ENCODE data around the gene C11orf91. TPM values are rescaled to one million over a fixed set of nuclear protein-coding genes. Genes with fewer than 3 reads are reported as not detected.

C11orf91 gene
- total and polyA plus RNA-seq, 2 of the 8 experiments (the other 6 are each of a cell fraction or from before 2014, with no cell fraction given), result not detected

DNA sequence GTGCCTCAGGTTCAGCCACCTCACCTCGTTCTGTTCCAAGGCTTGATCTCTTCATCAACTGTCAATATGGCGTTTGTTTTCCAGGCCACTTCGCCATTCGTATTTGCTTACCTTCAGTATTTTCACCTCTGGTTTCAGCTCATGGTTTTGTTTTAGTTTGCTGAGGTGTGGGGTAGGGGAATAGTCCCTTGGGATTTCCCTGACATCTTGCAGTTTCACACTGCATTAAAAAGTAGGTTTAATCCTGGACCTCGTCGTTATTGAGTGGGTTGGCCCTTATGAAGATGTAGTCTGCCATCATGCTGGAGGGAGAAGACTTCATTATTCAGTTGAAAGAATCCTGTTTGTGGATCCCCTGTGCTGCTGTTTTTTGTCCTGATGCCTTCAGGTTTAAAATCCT is 46.0 kb downstream of the C11orf91 start (continued):
- TF ChIP-seq, protein P1, sequence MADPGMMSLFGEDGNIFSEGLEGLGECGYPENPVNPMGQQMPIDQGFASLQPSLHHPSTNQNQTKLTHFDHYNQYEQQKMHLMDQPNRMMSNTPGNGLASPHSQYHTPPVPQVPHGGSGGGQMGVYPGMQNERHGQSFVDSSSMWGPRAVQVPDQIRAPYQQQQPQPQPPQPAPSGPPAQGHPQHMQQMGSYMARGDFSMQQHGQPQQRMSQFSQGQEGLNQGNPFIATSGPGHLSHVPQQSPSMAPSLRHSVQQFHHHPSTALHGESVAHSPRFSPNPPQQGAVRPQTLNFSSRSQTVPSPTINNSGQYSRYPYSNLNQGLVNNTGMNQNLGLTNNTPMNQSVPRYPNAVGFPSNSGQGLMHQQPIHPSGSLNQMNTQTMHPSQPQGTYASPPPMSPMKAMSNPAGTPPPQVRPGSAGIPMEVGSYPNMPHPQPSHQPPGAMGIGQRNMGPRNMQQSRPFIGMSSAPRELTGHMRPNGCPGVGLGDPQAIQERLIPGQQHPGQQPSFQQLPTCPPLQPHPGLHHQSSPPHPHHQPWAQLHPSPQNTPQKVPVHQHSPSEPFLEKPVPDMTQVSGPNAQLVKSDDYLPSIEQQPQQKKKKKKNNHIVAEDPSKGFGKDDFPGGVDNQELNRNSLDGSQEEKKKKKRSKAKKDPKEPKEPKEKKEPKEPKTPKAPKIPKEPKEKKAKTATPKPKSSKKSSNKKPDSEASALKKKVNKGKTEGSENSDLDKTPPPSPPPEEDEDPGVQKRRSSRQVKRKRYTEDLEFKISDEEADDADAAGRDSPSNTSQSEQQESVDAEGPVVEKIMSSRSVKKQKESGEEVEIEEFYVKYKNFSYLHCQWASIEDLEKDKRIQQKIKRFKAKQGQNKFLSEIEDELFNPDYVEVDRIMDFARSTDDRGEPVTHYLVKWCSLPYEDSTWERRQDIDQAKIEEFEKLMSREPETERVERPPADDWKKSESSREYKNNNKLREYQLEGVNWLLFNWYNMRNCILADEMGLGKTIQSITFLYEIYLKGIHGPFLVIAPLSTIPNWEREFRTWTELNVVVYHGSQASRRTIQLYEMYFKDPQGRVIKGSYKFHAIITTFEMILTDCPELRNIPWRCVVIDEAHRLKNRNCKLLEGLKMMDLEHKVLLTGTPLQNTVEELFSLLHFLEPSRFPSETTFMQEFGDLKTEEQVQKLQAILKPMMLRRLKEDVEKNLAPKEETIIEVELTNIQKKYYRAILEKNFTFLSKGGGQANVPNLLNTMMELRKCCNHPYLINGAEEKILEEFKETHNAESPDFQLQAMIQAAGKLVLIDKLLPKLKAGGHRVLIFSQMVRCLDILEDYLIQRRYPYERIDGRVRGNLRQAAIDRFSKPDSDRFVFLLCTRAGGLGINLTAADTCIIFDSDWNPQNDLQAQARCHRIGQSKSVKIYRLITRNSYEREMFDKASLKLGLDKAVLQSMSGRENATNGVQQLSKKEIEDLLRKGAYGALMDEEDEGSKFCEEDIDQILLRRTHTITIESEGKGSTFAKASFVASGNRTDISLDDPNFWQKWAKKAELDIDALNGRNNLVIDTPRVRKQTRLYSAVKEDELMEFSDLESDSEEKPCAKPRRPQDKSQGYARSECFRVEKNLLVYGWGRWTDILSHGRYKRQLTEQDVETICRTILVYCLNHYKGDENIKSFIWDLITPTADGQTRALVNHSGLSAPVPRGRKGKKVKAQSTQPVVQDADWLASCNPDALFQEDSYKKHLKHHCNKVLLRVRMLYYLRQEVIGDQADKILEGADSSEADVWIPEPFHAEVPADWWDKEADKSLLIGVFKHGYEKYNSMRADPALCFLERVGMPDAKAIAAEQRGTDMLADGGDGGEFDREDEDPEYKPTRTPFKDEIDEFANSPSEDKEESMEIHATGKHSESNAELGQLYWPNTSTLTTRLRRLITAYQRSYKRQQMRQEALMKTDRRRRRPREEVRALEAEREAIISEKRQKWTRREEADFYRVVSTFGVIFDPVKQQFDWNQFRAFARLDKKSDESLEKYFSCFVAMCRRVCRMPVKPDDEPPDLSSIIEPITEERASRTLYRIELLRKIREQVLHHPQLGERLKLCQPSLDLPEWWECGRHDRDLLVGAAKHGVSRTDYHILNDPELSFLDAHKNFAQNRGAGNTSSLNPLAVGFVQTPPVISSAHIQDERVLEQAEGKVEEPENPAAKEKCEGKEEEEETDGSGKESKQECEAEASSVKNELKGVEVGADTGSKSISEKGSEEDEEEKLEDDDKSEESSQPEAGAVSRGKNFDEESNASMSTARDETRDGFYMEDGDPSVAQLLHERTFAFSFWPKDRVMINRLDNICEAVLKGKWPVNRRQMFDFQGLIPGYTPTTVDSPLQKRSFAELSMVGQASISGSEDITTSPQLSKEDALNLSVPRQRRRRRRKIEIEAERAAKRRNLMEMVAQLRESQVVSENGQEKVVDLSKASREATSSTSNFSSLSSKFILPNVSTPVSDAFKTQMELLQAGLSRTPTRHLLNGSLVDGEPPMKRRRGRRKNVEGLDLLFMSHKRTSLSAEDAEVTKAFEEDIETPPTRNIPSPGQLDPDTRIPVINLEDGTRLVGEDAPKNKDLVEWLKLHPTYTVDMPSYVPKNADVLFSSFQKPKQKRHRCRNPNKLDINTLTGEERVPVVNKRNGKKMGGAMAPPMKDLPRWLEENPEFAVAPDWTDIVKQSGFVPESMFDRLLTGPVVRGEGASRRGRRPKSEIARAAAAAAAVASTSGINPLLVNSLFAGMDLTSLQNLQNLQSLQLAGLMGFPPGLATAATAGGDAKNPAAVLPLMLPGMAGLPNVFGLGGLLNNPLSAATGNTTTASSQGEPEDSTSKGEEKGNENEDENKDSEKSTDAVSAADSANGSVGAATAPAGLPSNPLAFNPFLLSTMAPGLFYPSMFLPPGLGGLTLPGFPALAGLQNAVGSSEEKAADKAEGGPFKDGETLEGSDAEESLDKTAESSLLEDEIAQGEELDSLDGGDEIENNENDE (IDR thresholded peaks at IDR 0.05; ENCODE audit: insufficient replicate concordance, low read length), result no peak
- TF ChIP-seq POLR2A (IDR thresholded peaks at IDR 0.05; ENCODE audit: control extremely low read depth in 1 of 2, low read depth in 2 of 2, low read length in 2 of 2) (no peak), SIN3A (conservative IDR thresholded peaks at IDR 0.05 in 1 of 2, IDR thresholded peaks at IDR 0.05 in 1 of 2; ENCODE audit: low read depth in 1 of 2, low read length in 2 of 2) (no peak)

Data from H1 (cell line).